HepG2 (cell line): ENCODE measurements around the gene REEP2. TPM values are rescaled to one million over a fixed set of nuclear protein-coding genes. Genes with fewer than 3 reads are reported as not detected.

Experiments
- ATF7-NPFF ChIP-seq: sonication (generic); formaldehyde crosslinking; IDR thresholded peaks from 2 replicates; pipeline ENCODE4 v1.8.1; 2023; ENCODE audit warnings: mild to moderate bottlenecking, low read depth, missing genetic modification reagents, moderate library complexity
- BORCS8-MEF2B ChIP-seq: sonication (generic); formaldehyde crosslinking; IDR thresholded peaks from 2 replicates; pipeline ENCODE4 v1.8.0; 2022; ENCODE audit warnings: mild to moderate bottlenecking, missing genetic modification reagents
- EP300 ChIP-seq, 3 experiments: sonication (generic) in 1 of 3; formaldehyde crosslinking in 1 of 3; IDR thresholded peaks; 2 replicates each; pipeline versions ENCODE4 v1.5.1 to v1.6.1; 2011 to 2020; ENCODE audit warnings: low read depth in 2 of 3, low read length in 2 of 3, borderline replicate concordance in 1 of 3, improper control_type of control experiment in 1 of 3, mild to moderate bottlenecking in 1 of 3, missing genetic modification reagents in 1 of 3, moderate library complexity in 1 of 3
- KMT2B ChIP-seq: IDR thresholded peaks from 2 replicates; pipeline ENCODE4 v1.6.1; 2016; ENCODE audit warnings: missing genetic modification reagents, missing compliant biosample characterization
- NR2F1 ChIP-seq, 2 experiments: fragments of 450-650 bp in 1 of 2; formaldehyde crosslinking in 1 of 2; IDR thresholded peaks; 2 replicates each; pipeline versions ENCODE4 v1.5.0 to v1.6.1; 2016 to 2020; ENCODE audit warnings: mild to moderate bottlenecking in 1 of 2, missing compliant biosample characterization in 1 of 2, missing genetic modification reagents in 1 of 2, moderate library complexity in 1 of 2
- NR2F6 ChIP-seq, 2 experiments: IDR thresholded peaks; 2 replicates each; pipeline ENCODE4 v1.6.1; 2016; ENCODE audit warnings: antibody characterized with exemption in 1 of 2, mild to moderate bottlenecking in 1 of 2
- SETDB1 ChIP-seq: sonication (generic); formaldehyde crosslinking; IDR thresholded peaks from 2 replicates; pipeline ENCODE4 v1.5.1; 2020; ENCODE audit warnings: missing genetic modification reagents, mild to moderate bottlenecking, borderline replicate concordance
- TBL1XR1 ChIP-seq: fragments of 150-350 bp; IDR thresholded peaks from 2 replicates; pipeline ENCODE4 v1.6.1; 2014; ENCODE audit warnings: borderline replicate concordance, low read length; ENCODE audit not compliant: partially characterized antibody
- TBX3 ChIP-seq: fragments of 450-650 bp; IDR thresholded peaks from 2 replicates; pipeline ENCODE4 v1.6.1; 2017; ENCODE audit warnings: antibody characterized with exemption, mild to moderate bottlenecking, inconsistent platforms, borderline replicate concordance
- ZNF121 ChIP-seq: sonication (generic); formaldehyde crosslinking; IDR thresholded peaks from 2 replicates; pipeline ENCODE4 v1.5.0; 2020; ENCODE audit warnings: mild to moderate bottlenecking, missing genetic modification reagents
- ZNF703 ChIP-seq: sonication (generic); formaldehyde crosslinking; IDR thresholded peaks from 2 replicates; pipeline ENCODE4 v1.5.1; 2020; ENCODE audit warnings: missing genetic modification reagents, mild to moderate bottlenecking, moderate library complexity, borderline replicate concordance
- polyA plus RNA-seq, 8 experiments: library from polyadenylated mRNA; depleted of rRNA in 3 of 8; stranded (reverse) in 7 of 8; unstranded in 1 of 8; fragments of >200 nt; fragmentation: Illumina TruSeq in 4 of 8; extraction: Trizol in 4 of 8; gene quantifications; 2 replicates each; pipeline versions ENCODE4 v1.2.1 to v1.2.3, GENCODE V29; 2011 to 2016; ENCODE audit warnings: low read depth in 4 of 8, missing spikeins in 1 of 8, mixed read lengths in 1 of 8; ENCODE audit not compliant: insufficient read depth in 1 of 8
- total RNA-seq, 5 experiments: library from RNA; depleted of rRNA; stranded (reverse); fragments of >200 nt; fragmentation: Illumina TruSeq; extraction: Trizol; gene quantifications; 2 replicates each; pipeline ENCODE4 v1.2.3, GENCODE V29; 2016; ENCODE audit warnings: low read depth in 1 of 5
- TF ChIP-seq, protein P1 (sequence below): sonication (generic); formaldehyde crosslinking; IDR thresholded peaks from 2 replicates; pipeline ENCODE4 v1.5.0; 2020; ENCODE audit warnings: mild to moderate bottlenecking, missing genetic modification reagents, borderline replicate concordance
- TF ChIP-seq, protein P2 (sequence below): sonication (generic); formaldehyde crosslinking; IDR thresholded peaks from 2 replicates; pipeline ENCODE4 v1.5.0; 2020; ENCODE audit warnings: missing genetic modification reagents
- TF ChIP-seq, protein P3 (sequence below): IDR thresholded peaks from 2 replicates; pipeline ENCODE4 v1.6.1; 2018; ENCODE audit warnings: missing genetic modification reagents

The REEP2 gene
- total and polyA plus RNA-seq, 2 of the 13 experiments (the other 11 are each of a cell fraction or from before 2014, with no cell fraction given) = 5.3 to 7.8 TPM

DNA sequence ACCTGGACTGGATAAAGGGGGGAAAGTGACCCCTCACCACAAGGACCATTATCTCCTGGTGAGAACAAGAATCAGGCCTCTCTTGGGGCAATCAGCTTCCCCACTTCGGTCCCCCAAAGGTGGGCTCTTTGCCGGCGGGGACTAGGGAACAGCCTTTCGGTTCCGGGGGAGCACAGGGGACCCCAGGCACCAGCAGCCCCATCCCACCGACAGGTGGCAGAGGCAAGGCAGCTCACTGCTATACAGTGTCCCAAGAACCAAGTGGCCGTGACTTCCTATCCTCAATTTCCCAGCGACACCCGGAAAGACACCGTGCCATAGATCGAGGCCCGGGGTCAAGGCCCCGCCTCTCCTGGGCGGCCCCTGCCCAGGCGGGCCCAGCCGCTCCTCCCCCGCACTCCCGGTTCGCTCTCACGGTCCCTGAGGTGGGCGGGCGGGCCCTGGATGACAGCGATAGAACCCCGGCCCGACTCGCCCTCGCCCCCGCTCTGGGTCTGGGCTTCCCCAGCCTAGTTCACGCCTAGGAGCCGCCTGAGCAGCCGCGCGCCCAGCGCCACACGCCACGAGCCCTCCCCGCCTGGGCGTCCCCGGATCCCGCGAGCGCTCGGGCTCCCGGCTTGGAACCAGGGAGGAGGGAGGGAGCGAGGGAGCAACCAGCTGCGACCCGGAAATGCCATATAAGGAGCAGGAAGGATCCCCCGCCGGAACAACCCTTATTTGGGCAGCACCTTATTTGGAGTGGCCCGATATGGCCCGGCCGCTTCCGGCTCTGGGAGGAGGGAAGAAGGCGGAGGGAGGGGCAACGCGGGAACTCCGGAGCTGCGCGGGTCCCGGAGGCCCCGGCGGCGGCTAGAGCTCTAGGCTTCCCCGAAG, 25.8 kb downstream of the REEP2 start (continued):
- TF ChIP-seq EP300 (IDR thresholded peaks at IDR 0.05; ENCODE audit: low read depth in 2 of 2, low read length in 2 of 2) = no peak
- peak; percentile 24; the same call in 1 of the 2 replicates for TF ChIP-seq EP300 (CRISPR knock-in tag; IDR thresholded peaks at IDR 0.05; ENCODE audit: borderline replicate concordance)
- TF ChIP-seq TBL1XR1 = no peak
- peak; percentile 49; the same call in 1 of the 2 replicates for TF ChIP-seq ZNF703 (CRISPR knock-in tag)
- TF ChIP-seq ATF7-NPFF (CRISPR knock-in tag) = no peak
- TF ChIP-seq NR2F6 (IDR thresholded peaks at IDR 0.05) = no peak
- TF ChIP-seq NR2F6 (CRISPR knock-in tag; IDR thresholded peaks at IDR 0.05) = peak; percentile 77
- TF ChIP-seq, protein P1, sequence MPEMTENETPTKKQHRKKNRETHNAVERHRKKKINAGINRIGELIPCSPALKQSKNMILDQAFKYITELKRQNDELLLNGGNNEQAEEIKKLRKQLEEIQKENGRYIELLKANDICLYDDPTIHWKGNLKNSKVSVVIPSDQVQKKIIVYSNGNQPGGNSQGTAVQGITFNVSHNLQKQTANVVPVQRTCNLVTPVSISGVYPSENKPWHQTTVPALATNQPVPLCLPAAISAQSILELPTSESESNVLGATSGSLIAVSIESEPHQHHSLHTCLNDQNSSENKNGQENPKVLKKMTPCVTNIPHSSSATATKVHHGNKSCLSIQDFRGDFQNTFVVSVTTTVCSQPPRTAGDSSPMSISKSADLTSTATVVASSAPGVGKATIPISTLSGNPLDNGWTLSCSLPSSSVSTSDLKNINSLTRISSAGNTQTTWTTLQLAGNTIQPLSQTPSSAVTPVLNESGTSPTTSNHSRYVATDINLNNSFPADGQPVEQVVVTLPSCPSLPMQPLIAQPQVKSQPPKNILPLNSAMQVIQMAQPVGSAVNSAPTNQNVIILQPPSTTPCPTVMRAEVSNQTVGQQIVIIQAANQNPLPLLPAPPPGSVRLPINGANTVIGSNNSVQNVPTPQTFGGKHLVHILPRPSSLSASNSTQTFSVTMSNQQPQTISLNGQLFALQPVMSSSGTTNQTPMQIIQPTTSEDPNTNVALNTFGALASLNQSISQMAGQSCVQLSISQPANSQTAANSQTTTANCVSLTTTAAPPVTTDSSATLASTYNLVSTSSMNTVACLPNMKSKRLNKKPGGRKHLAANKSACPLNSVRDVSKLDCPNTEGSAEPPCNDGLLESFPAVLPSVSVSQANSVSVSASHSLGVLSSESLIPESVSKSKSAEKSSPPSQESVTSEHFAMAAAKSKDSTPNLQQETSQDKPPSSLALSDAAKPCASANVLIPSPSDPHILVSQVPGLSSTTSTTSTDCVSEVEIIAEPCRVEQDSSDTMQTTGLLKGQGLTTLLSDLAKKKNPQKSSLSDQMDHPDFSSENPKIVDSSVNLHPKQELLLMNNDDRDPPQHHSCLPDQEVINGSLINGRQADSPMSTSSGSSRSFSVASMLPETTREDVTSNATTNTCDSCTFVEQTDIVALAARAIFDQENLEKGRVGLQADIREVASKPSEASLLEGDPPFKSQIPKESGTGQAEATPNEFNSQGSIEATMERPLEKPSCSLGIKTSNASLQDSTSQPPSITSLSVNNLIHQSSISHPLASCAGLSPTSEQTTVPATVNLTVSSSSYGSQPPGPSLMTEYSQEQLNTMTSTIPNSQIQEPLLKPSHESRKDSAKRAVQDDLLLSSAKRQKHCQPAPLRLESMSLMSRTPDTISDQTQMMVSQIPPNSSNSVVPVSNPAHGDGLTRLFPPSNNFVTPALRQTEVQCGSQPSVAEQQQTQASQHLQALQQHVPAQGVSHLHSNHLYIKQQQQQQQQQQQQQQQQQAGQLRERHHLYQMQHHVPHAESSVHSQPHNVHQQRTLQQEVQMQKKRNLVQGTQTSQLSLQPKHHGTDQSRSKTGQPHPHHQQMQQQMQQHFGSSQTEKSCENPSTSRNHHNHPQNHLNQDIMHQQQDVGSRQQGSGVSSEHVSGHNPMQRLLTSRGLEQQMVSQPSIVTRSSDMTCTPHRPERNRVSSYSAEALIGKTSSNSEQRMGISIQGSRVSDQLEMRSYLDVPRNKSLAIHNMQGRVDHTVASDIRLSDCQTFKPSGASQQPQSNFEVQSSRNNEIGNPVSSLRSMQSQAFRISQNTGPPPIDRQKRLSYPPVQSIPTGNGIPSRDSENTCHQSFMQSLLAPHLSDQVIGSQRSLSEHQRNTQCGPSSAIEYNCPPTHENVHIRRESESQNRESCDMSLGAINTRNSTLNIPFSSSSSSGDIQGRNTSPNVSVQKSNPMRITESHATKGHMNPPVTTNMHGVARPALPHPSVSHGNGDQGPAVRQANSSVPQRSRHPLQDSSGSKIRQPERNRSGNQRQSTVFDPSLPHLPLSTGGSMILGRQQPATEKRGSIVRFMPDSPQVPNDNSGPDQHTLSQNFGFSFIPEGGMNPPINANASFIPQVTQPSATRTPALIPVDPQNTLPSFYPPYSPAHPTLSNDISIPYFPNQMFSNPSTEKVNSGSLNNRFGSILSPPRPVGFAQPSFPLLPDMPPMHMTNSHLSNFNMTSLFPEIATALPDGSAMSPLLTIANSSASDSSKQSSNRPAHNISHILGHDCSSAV (CRISPR knock-in tag) = no peak
- peak; percentile 56; the same call in 1 of the 2 replicates for TF ChIP-seq BORCS8-MEF2B
- peak; percentile 38 for TF ChIP-seq KMT2B (CRISPR knock-in tag)
- no peak for TF ChIP-seq SETDB1 (CRISPR knock-in tag)
- TF ChIP-seq, protein P2, sequence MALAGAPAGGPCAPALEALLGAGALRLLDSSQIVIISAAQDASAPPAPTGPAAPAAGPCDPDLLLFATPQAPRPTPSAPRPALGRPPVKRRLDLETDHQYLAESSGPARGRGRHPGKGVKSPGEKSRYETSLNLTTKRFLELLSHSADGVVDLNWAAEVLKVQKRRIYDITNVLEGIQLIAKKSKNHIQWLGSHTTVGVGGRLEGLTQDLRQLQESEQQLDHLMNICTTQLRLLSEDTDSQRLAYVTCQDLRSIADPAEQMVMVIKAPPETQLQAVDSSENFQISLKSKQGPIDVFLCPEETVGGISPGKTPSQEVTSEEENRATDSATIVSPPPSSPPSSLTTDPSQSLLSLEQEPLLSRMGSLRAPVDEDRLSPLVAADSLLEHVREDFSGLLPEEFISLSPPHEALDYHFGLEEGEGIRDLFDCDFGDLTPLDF (CRISPR knock-in tag) = 0 out of 2 replicates have a peak, but pooled peaks have one; percentile 40
- TF ChIP-seq, protein P3, sequence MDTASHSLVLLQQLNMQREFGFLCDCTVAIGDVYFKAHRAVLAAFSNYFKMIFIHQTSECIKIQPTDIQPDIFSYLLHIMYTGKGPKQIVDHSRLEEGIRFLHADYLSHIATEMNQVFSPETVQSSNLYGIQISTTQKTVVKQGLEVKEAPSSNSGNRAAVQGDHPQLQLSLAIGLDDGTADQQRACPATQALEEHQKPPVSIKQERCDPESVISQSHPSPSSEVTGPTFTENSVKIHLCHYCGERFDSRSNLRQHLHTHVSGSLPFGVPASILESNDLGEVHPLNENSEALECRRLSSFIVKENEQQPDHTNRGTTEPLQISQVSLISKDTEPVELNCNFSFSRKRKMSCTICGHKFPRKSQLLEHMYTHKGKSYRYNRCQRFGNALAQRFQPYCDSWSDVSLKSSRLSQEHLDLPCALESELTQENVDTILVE = 0 out of 2 replicates have a peak, but pooled peaks have one; percentile 21
- TF ChIP-seq NR2F1 (CRISPR knock-in tag; IDR thresholded peaks at IDR 0.05) = peak; percentile 32 to 63; a peak in 3 of 4 replicates
- peak; percentile 56; the same call in 1 of the 2 replicates for TF ChIP-seq ZNF121 (CRISPR knock-in tag)
- TF ChIP-seq TBX3 = 0 out of 2 replicates have a peak, but pooled peaks have one; percentile 15
